Progenitor cell of endocrine pancreas (in vitro differentiated cells): ENCODE results near the gene DNPEP. TPM values are rescaled to one million over a fixed set of nuclear protein-coding genes. Genes with fewer than 3 reads are reported as not detected.

Source experiments
- DNase-seq: peaks from one replicate; pipeline ENCODE4 v3.0.0; 2021; ENCODE audit warnings: low spot score; ENCODE audit not compliant: unreplicated experiment
- H3K27ac Mint-ChIP-seq: 2 replicates; pipeline ENCODE4 v1.8.0; 2021; ENCODE audit warnings: mild to moderate bottlenecking, moderate library complexity, mixed read lengths
- H3K27me3 Mint-ChIP-seq: 2 replicates; pipeline ENCODE4 v1.8.0; 2021; ENCODE audit warnings: mixed read lengths
- H3K36me3 Mint-ChIP-seq: 2 replicates; pipeline ENCODE4 v1.8.0; 2022; ENCODE audit warnings: mixed read lengths; ENCODE audit not compliant: insufficient read depth
- H3K4me1 Mint-ChIP-seq: 2 replicates; pipeline ENCODE4 v1.8.0; 2021; ENCODE audit warnings: low read depth, mixed read lengths
- H3K4me3 Mint-ChIP-seq: 2 replicates; pipeline ENCODE4 v1.8.0; 2021; ENCODE audit warnings: low read depth, mild to moderate bottlenecking, moderate library complexity, mixed read lengths
- H3K9me3 Mint-ChIP-seq: 2 replicates; pipeline ENCODE4 v1.8.0; 2021; ENCODE audit warnings: low read depth, mixed read lengths
- CTCF ChIP-seq: fragments of 200-600 bp; sonication (generic); IDR thresholded peaks from one replicate; pipeline ENCODE4 v1.5.0; 2021; ENCODE audit warnings: antibody characterized with exemption, mild to moderate bottlenecking; ENCODE audit not compliant: unreplicated experiment
- long read RNA-seq: library from polyadenylated mRNA; unstranded; transcript quantifications from one replicate; pipeline ENCODE4 v2.0.0, GENCODE V29; 2020
- total RNA-seq: library from RNA; stranded (reverse); gene quantifications from 2 replicates; pipeline ENCODE4 v1.2.1, GENCODE V29; 2021

The DNPEP gene
- 36.0 and 47.0 TPM in 2 replicates for total RNA-seq
- long read RNA-seq, transcript DNPEP-201 (15 exons, 2,425 nt): major isoform, 18 of 34 reads
- long read RNA-seq, partial matches to known transcripts: 4 of 34 reads
- long read RNA-seq, other reads (novel, unspliced or antisense): 5 of 34 reads

GRCh38 chr2:219387306-219388120 lies at the start of gene DNPEP:
Gene DNPEP, minus strand, starts transcription at chr2:219387912. Its CDS starts 118 bp downstream, at chr2:219387794.
- peak within 1 kb of the TSS; percentile 89 for H3K4me3 Mint-ChIP-seq
- H3K36me3 Mint-ChIP-seq: peaks cover 8% of the 10 kb centered on the region
- no peak for TF ChIP-seq CTCF
- H3K9me3 Mint-ChIP-seq: no peaks in the 10 kb centered on the region
- no peaks in the 10 kb centered on the region for H3K27me3 Mint-ChIP-seq
- peaks cover 3% of the 10 kb centered on the region for H3K4me1 Mint-ChIP-seq
- peak within 1 kb of the TSS; percentile 95 for H3K27ac Mint-ChIP-seq
- DNase-seq: peak; percentile 93

GRCh38 chr2:219437141-219437540 lies 49.4 kb upstream of the DNPEP start:
- H3K27ac Mint-ChIP-seq: no peak overlapping the region
- no peak overlapping the region for H3K4me3 Mint-ChIP-seq
- no peak for DNase-seq
- H3K36me3 Mint-ChIP-seq: no peaks in the 10 kb centered on the region
- H3K4me1 Mint-ChIP-seq: peaks cover 8% of the 10 kb centered on the region
- no peak for TF ChIP-seq CTCF
- peaks cover 41% of the 10 kb centered on the region for H3K27me3 Mint-ChIP-seq
- H3K9me3 Mint-ChIP-seq: no peaks in the 10 kb centered on the region

GRCh38 chr2:219436491-219436890 lies 48.8 kb upstream of the DNPEP start:
- no peak for DNase-seq
- Mint-ChIP-seq H3K4me1 (peaks cover 7% of the 10 kb centered on the region), H3K27ac (no peak overlapping the region), H3K27me3 (peaks cover 44% of the 10 kb centered on the region), H3K36me3 (no peaks in the 10 kb centered on the region), H3K9me3 (no peaks in the 10 kb centered on the region), H3K4me3 (no peak overlapping the region)
- TF ChIP-seq CTCF: no peak

- Mint-ChIP-seq H3K9me3 (no peaks in the 10 kb centered on the region), H3K27ac (peak overlapping the region; percentile 38), H3K4me1 (no peaks in the 10 kb centered on the region), H3K27me3 (peaks cover 40% of the 10 kb centered on the region), H3K4me3 (peak overlapping the region; percentile 25), H3K36me3 (no peaks in the 10 kb centered on the region)
- no peak for DNase-seq
- no peak for TF ChIP-seq CTCF
Measured at GRCh38 chr2:219435701-219436100, 48.0 kb upstream of the DNPEP start.

GRCh38 chr2:219434718-219435525 lies 47.2 kb upstream of the DNPEP start, which contains the start of gene SPEG:
Gene SPEG, plus strand, starts transcription at chr2:219434843. Its CDS starts 135 bp downstream, at chr2:219434978.
- no peak for DNase-seq
- H3K9me3 Mint-ChIP-seq: no peaks in the 10 kb centered on the region
- H3K4me1 Mint-ChIP-seq: no peaks in the 10 kb centered on the region
- peak within 1 kb of the TSS; percentile 38 for H3K27ac Mint-ChIP-seq
- no peak for TF ChIP-seq CTCF
- peak within 1 kb of the TSS; percentile 47 for H3K4me3 Mint-ChIP-seq
- peaks cover 38% of the 10 kb centered on the region for H3K27me3 Mint-ChIP-seq
- no peaks in the 10 kb centered on the region for H3K36me3 Mint-ChIP-seq
